Heart right ventricle (tissue), 16 donors: ENCODE measurements around the gene TTC8. TPM values are rescaled to one million over a fixed set of nuclear protein-coding genes. Genes with fewer than 3 reads are reported as not detected.
A peak's percentile ranks its signal among the peaks of the same experiment; 100 is the strongest.
"Not testable (repeated sequence)": the region's sequence is repeated elsewhere in the genome, so short reads cannot be mapped to it uniquely, and the experiment has no call there.

Experiments
- ATAC-seq, 8 donors: fragments of 200-7000 bp; cut with Tn5 transposase; one replicate each; pipeline ENCODE4 v1.9.1; 2020; ENCODE audit warnings: mild to moderate bottlenecking in 8 of 8, moderate library complexity in 8 of 8, moderate number of reproducible peaks in 1 of 8
- DNase-seq, 2 donors: peaks; one replicate each; pipeline ENCODE4 v3.0.0-alpha.2; 2020
- H3K27ac ChIP-seq, 10 donors: fragments of 200-600 bp; sonication (generic) in 2 of 10; one replicate each; pipeline versions ENCODE4 v1.5.0 to v1.8.0; 2020 to 2022; ENCODE audit warnings: mild to moderate bottlenecking in 3 of 10
- H3K27me3 ChIP-seq, 7 donors: fragments of 200-600 bp; one replicate each; pipeline ENCODE4 v1.8.0; 2021 to 2022; ENCODE audit warnings: mild to moderate bottlenecking in 2 of 7
- H3K36me3 ChIP-seq, 9 donors: fragments of 200-600 bp; sonication (generic) in 1 of 9; one replicate each; pipeline versions ENCODE4 v1.5.0 to v1.8.0; 2020 to 2022; ENCODE audit warnings: mild to moderate bottlenecking in 2 of 9
- H3K4me1 ChIP-seq, 9 donors: fragments of 200-600 bp; sonication (generic) in 1 of 9; one replicate each; pipeline versions ENCODE4 v1.5.0 to v1.8.0; 2020 to 2022; ENCODE audit warnings: mild to moderate bottlenecking in 4 of 9
- H3K4me3 ChIP-seq, 10 donors: fragments of 200-600 bp; sonication (generic) in 2 of 10; one replicate each; pipeline versions ENCODE4 v1.5.0 to v1.8.0; 2020 to 2022; ENCODE audit warnings: mild to moderate bottlenecking in 7 of 10, moderate library complexity in 2 of 10
- H3K9me3 ChIP-seq, 11 donors: fragments of 200-600 bp in 10 of 11; sonication (generic) in 2 of 11; one replicate each; pipeline versions ENCODE4 v1.5.0 to v1.8.0; 2013 to 2022; ENCODE audit warnings: mild to moderate bottlenecking in 2 of 11, control low read depth in 1 of 11, moderate library complexity in 1 of 11
- WGBS, 2 donors: extraction: QIAGEN DNeasy Blood & Tissue Kit; methylation state at CpG; one replicate each; pipeline ENCODE4 v1.1.7; 2013; ENCODE audit warnings: inconsistent platforms in 1 of 2; 5-methylcytosine and 5-hydroxymethylcytosine counted together
- intact Hi-C, 10 donors: fragments of 100-400 bp; cut with DNase I; formaldehyde crosslinking; loops; one replicate each; pipeline versions ENCODE4 v1.11.1 to v1.14.2; 2022
- polyA plus RNA-seq, 2 donors: library from polyadenylated mRNA; stranded (reverse); fragments of 200-250 nt; gene quantifications; one replicate each; pipeline ENCODE4 v1.2.3, GENCODE V29; 2013
- total RNA-seq, 10 donors: library from RNA; stranded (reverse); fragmentation: NEBNext Ultra II Directional in 3 of 10; extraction: Animal tissue kit (Norgen Biotek cat#: 25700) in 3 of 10; gene quantifications; one replicate each; pipeline versions ENCODE4 v1.2.1 to v1.2.4, GENCODE V29; 2021 to 2023
- TF ChIP-seq, protein P1 (sequence below), 9 donors: fragments of 200-600 bp; sonication (generic) in 2 of 9; IDR thresholded peaks; one replicate each; pipeline versions ENCODE4 v1.5.0 to v1.8.0; 2021 to 2022; ENCODE audit warnings: antibody characterized with exemption in 9 of 9, mild to moderate bottlenecking in 5 of 9, moderate library complexity in 1 of 9
- donor health status: Arrhythmogenic right ventricular cardiomyopathy.
- donor health status: ischemic (EF 13 %, LVEDD 7.1; RV severe dilation, severe dysfunction).
- donor health status: healthy with polysubstance abuse.
- donor health status: DM: no; HTN: yes; CAD: no.
- donor health status: DM: no; HTN: no; CAD: no.
- donor health status: ischemic (EF 25% LVEDD 6.9; RV normal size, moderate dysfunction).
- donor health status: ischemic (EF 25% LVEDD 5.7; RV mildly dilated, moderate dysfunction).
- donor health status: healthy.
- donor health status: DM: yes; HTN: yes; CAD: no.
- donor health status: Ischemic cardiomyopathy.
- donor health status: ischemic (EF 35%, LVEDD 5.7; RV mildly dilated, moderate dysfunction).
- donor health status: nonischemic (EF 11% LVEDD 7.7; RV severe dilation, severe dysfunction).
- donor health status: DM: yes; HTN: yes; CAD: no.
- donor health status: PGD.
- donor health status: ischemic (EF 29% LVEDD 5.4; RV normal size, mild dysfunction).
- donor health status: nonischemic (EF 23%, LVEDD 6.1; RV moderate dilation, normal function).

TTC8 gene
- total and polyA plus RNA-seq, 12 donors = 3.8 to 16.0 (median 11.9) TPM

DNA sequence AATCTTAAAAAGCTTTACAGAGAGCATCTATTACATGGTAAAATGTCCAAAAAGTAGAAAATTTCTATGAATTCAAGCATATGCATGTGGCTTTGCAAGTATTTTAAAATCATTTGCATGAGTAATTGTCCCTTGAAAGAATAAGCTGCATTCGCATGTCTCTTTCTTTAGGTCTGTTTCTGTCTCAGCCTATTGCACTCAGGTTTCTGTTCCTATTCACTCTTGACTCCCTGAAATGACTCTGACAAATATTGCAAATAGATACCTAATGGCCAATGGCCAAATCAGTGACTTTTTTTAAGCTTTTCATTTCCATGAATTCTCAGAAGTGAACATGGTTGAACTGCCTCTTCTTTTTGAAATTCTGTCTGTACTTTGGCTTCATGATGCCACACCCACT, 6.4 kb upstream of the TTC8 start:
- Histone ChIP-seq H3K4me1 (no peaks in the 10 kb centered on the region), H3K36me3 (no peaks in the 10 kb centered on the region), H3K27me3 (peaks cover 0 to 12% (median 0%) of the 10 kb centered on the region in 7 donors), H3K9me3 (no peaks in the 10 kb centered on the region), H3K27ac (no peak overlapping the region), H3K4me3 (no peak overlapping the region)
- 90 to 95% methylated on average over 1 of the region's 1 CpG for WGBS, 2 donors
- intact Hi-C loops = no loop called here
- DNase-seq (no peak), ATAC-seq (no peak)
- TF ChIP-seq, protein P1, sequence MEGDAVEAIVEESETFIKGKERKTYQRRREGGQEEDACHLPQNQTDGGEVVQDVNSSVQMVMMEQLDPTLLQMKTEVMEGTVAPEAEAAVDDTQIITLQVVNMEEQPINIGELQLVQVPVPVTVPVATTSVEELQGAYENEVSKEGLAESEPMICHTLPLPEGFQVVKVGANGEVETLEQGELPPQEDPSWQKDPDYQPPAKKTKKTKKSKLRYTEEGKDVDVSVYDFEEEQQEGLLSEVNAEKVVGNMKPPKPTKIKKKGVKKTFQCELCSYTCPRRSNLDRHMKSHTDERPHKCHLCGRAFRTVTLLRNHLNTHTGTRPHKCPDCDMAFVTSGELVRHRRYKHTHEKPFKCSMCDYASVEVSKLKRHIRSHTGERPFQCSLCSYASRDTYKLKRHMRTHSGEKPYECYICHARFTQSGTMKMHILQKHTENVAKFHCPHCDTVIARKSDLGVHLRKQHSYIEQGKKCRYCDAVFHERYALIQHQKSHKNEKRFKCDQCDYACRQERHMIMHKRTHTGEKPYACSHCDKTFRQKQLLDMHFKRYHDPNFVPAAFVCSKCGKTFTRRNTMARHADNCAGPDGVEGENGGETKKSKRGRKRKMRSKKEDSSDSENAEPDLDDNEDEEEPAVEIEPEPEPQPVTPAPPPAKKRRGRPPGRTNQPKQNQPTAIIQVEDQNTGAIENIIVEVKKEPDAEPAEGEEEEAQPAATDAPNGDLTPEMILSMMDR (IDR thresholded peaks at IDR 0.05) = no peak

DNA sequence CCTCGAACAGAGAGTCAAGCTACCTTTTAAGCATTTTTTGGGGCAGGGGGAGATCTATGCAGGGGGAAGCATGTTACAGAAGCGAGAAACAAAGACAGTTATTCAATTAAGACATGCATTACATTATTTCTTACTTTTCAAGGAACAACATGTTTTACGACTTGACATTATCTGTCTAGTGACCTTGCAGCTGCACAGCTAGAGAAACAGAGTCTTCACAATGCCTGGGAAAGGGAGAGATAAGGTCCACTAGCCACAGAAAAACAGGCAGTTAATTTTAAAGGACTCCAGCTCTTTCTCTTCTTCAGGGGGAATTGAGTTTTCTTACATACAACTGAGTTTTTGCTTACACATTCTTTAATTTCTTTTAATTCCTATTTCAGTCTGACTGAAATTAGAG, 4.8 kb upstream of the TTC8 start:
- H3K9me3 ChIP-seq, H3K36me3 ChIP-seq, H3K27ac ChIP-seq, ATAC-seq, H3K4me3 ChIP-seq, H3K4me1 ChIP-seq, DNase-seq, intact Hi-C loops: not testable (repeated sequence)
- H3K27me3 ChIP-seq = peaks cover 0 to 12% (median 0%) of the 10 kb centered on the region in 7 donors
- 33 to 35% methylated on average over 3 of the region's 3 CpGs for WGBS, 2 donors

DNA sequence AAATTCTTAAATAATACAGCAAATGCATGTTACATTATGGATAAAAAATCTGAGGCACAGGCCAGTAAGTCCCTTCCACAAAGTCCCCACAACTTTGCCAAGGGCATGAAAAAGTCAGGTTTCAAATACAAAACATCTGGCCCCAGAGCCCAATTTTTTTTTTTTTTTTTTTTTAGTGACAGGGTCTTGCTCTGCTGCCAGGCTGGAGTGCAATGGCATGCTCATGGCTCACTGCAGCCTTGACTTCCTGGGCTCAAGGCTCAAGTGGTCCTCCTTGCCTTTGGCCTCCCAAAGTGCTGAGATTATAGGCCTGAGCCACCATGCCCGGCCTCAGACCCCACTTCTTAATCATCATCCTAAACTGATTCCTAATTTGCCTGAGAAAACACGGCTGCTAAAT, 3.1 kb upstream of the TTC8 start:
- Histone ChIP-seq H3K4me1 (peaks cover 0 to 15% (median 8%) of the 10 kb centered on the region in 9 donors), H3K27me3 (peaks cover 0 to 9% (median 0%) of the 10 kb centered on the region in 7 donors), H3K27ac (no peak overlapping the region), H3K9me3 (no peaks in the 10 kb centered on the region), H3K36me3 (no peaks in the 10 kb centered on the region), H3K4me3 (no peak overlapping the region)
- WGBS, 2 donors = 86 to 90% methylated on average over 2 of the region's 2 CpGs
- no peak for ATAC-seq
- no peak for DNase-seq
- intact Hi-C loops = no loop called here
- TF ChIP-seq, protein P1 (IDR thresholded peaks at IDR 0.05) = no peak

DNA sequence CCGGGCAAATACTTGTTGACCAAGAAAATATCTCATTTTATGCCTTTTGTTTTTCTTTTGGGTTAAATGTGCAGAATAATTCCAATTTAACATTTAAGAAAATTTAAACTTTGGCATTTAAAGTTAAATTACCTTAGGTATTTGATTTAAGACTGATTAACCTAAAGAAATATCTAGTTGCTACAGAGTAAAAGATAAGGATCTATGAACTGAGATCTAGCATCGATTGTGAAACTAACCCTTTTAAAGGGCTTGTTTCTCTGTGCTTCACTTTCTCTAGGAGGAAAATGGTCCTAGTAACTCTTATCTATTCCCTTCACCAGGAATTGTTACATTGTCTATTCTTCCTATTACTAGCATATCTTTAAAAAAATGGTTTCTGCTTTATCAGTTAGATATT, 2.6 kb upstream of the TTC8 start:
- no peak overlapping the region for H3K27ac ChIP-seq
- H3K27me3 ChIP-seq = peaks cover 0 to 9% (median 0%) of the 10 kb centered on the region in 7 donors
- WGBS, 2 donors = 64 to 67% methylated on average over 2 of the region's 2 CpGs
- H3K36me3 ChIP-seq = no peaks in the 10 kb centered on the region
- TF ChIP-seq, protein P1 (IDR thresholded peaks at IDR 0.05) = no peak
- intact Hi-C loops = no loop called here
- no peak for ATAC-seq
- no peak overlapping the region for H3K4me3 ChIP-seq
- no peaks in the 10 kb centered on the region for H3K9me3 ChIP-seq
- DNase-seq = no peak
- peaks cover 0 to 15% (median 8%) of the 10 kb centered on the region in 9 donors for H3K4me1 ChIP-seq

DNA sequence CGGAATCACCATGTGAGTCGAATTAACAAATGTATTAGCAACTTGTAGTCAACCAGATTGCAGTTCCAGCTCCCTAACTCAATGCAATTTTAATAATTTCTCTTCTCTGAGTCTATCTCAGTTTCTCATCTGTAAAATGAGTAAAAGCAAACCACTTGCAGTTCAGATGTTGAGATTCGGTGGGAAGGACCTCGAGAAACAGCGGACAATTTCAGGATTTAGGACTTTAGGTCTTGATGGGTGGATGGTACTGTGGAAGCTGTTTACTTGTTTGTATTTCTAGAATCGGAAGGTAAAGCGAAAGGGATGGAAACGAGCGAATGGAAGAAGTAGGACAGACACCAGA, 510 bp upstream of the TTC8 start:
- peaks cover 0 to 6% (median 0%) of the 10 kb centered on the region in 7 donors for H3K27me3 ChIP-seq
- peak overlapping the region in 9 of 10 donors; percentile 64 to 94 (median 73) for H3K4me3 ChIP-seq
- H3K9me3 ChIP-seq = no peaks in the 10 kb centered on the region
- intact Hi-C loops = no loop called here
- TF ChIP-seq, protein P1 (IDR thresholded peaks at IDR 0.05) = no peak
- WGBS, 2 donors = 8 to 9% methylated on average over 9 of the region's 9 CpGs
- no peak for DNase-seq
- peaks cover 0 to 18% (median 9%) of the 10 kb centered on the region in 9 donors for H3K4me1 ChIP-seq
- no peaks in the 10 kb centered on the region for H3K36me3 ChIP-seq
- peak overlapping the region in 9 of 10 donors; percentile 79 to 95 (median 89) for H3K27ac ChIP-seq
- ATAC-seq = no peak
